ENCODE data around the gene EYA4. TPM values are rescaled to one million over a fixed set of nuclear protein-coding genes. Genes with fewer than 3 reads are reported as not detected.

EYA4 gene
- total RNA-seq, 1 experiment from 2014 or later: not detected

DNA sequence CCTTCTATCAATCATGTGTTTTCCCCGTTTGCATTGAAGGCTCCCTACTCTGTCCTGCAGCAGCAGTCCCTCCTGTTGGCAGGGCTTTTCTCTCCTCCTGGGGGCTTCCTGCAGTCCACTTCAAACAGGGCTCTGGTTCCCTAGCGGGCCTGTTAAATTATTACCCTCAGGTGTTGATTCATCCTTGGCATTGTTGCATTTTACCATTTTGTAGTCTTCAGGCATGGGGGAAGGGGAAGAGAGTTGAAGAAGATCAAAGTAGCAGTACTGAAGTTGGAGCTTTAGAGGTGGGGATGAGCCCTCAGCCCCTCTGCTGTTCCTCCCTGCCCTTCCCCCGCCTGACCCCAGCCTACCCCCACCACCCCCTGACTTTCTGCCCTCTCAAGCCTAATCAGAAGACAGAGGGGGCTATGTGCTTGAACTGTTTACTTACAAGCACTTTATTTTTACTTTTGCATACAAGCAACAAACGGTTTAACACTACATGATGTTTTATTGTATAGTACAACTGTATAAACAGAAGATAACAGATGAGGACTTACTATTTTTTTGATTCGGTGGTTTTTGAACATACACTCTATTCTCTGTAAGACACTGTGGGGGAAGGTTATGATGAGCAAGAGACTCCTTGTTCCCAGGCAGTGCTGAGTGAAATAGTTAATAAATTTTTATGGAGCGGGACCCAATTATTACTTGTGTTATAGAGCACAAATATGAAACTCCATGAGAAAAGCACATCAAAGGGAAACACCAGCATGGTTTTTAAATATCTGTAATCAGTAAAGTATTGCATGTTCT lies 169.7 kb downstream of the EYA4 start:
- POLR2A ChIA-PET: no interaction called here
- CTCF ChIA-PET: no interaction called here
- no peaks in the 10 kb centered on the region for H3K9me3 Mint-ChIP-seq (ENCODE audit: unreplicated experiment)
- intact Hi-C loops (cut with micrococcal nuclease; ENCODE audit: unreplicated experiment): no loop called here
- no peaks in the 10 kb centered on the region for H3K27me3 Mint-ChIP-seq (ENCODE audit: insufficient read depth, unreplicated experiment)
- no peak overlapping the region for H3K4me3 ChIP-seq (ENCODE audit: low read depth, low read length)
- no peaks in the 10 kb centered on the region for H3K36me3 Mint-ChIP-seq (ENCODE audit: insufficient read depth, unreplicated experiment)
- DNase-seq: no peak
- no peaks in the 10 kb centered on the region for H3K27me3 ChIP-seq (replicated peaks; ENCODE audit: control insufficient read depth, insufficient read depth, low read length)
- no peaks in the 10 kb centered on the region for H3K36me3 ChIP-seq (ENCODE audit: control insufficient read depth, insufficient read depth, low read length)
- H3K4me1 Mint-ChIP-seq (ENCODE audit: low read depth, unreplicated experiment): no peaks in the 10 kb centered on the region
- TF ChIP-seq, protein P1, sequence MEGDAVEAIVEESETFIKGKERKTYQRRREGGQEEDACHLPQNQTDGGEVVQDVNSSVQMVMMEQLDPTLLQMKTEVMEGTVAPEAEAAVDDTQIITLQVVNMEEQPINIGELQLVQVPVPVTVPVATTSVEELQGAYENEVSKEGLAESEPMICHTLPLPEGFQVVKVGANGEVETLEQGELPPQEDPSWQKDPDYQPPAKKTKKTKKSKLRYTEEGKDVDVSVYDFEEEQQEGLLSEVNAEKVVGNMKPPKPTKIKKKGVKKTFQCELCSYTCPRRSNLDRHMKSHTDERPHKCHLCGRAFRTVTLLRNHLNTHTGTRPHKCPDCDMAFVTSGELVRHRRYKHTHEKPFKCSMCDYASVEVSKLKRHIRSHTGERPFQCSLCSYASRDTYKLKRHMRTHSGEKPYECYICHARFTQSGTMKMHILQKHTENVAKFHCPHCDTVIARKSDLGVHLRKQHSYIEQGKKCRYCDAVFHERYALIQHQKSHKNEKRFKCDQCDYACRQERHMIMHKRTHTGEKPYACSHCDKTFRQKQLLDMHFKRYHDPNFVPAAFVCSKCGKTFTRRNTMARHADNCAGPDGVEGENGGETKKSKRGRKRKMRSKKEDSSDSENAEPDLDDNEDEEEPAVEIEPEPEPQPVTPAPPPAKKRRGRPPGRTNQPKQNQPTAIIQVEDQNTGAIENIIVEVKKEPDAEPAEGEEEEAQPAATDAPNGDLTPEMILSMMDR (IDR thresholded peaks at IDR 0.05; ENCODE audit: insufficient read depth in 1 of 2, low read depth in 1 of 2, low read length in 1 of 2, severe bottlenecking in 1 of 2, unreplicated experiment in 1 of 2): no peak
- H3K27ac Mint-ChIP-seq (ENCODE audit: unreplicated experiment): no peak overlapping the region
- H3K4me1 ChIP-seq: no peaks in the 10 kb centered on the region
- no peaks in the 10 kb centered on the region for H3K9me3 ChIP-seq
- no TSS peak for BruUV-seq (replicated peaks)
- H3K4me3 Mint-ChIP-seq (ENCODE audit: unreplicated experiment): no peak overlapping the region

DNA sequence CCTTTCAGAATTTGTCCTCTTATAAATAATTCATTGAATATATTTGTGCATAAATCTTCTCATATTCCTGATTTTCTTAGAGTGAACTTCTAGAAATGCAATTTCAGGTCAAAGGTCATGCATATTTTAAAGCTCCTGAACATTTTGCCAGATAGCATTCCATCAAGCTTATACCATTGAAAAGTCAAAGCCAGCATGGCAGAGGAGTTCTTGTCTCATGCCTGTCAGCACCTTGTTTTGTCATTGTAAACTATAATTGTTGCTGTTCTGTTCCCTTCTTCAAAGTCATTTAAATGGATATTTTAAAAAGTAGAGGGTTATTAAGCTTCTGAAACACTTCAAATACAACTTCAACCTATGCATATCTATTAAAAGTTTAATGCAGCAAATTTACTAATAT lies 170.6 kb downstream of the EYA4 start:
- no peaks in the 10 kb centered on the region for H3K27me3 ChIP-seq (replicated peaks; ENCODE audit: control insufficient read depth, insufficient read depth, low read length)
- Mint-ChIP-seq H3K4me3 (ENCODE audit: unreplicated experiment) (no peak overlapping the region), H3K36me3 (ENCODE audit: insufficient read depth, unreplicated experiment) (no peaks in the 10 kb centered on the region), H3K4me1 (ENCODE audit: low read depth, unreplicated experiment) (no peaks in the 10 kb centered on the region), H3K27me3 (ENCODE audit: insufficient read depth, unreplicated experiment) (no peaks in the 10 kb centered on the region), H3K9me3 (ENCODE audit: unreplicated experiment) (no peaks in the 10 kb centered on the region), H3K27ac (ENCODE audit: unreplicated experiment) (no peak overlapping the region)
- TF ChIP-seq, protein P1 (IDR thresholded peaks at IDR 0.05; ENCODE audit: insufficient read depth in 1 of 2, low read depth in 1 of 2, low read length in 1 of 2, severe bottlenecking in 1 of 2, unreplicated experiment in 1 of 2): no peak
- no peak overlapping the region for H3K4me3 ChIP-seq (ENCODE audit: low read depth, low read length)
- no peaks in the 10 kb centered on the region for H3K36me3 ChIP-seq (ENCODE audit: control insufficient read depth, insufficient read depth, low read length)
- no peaks in the 10 kb centered on the region for H3K9me3 ChIP-seq
- H3K4me1 ChIP-seq: no peaks in the 10 kb centered on the region
- BruUV-seq (replicated peaks): no TSS peak
- POLR2A ChIA-PET: no interaction called here
- intact Hi-C loops (cut with micrococcal nuclease; ENCODE audit: unreplicated experiment): no loop called here
- CTCF ChIA-PET: no interaction called here
- no peak for DNase-seq

DNA sequence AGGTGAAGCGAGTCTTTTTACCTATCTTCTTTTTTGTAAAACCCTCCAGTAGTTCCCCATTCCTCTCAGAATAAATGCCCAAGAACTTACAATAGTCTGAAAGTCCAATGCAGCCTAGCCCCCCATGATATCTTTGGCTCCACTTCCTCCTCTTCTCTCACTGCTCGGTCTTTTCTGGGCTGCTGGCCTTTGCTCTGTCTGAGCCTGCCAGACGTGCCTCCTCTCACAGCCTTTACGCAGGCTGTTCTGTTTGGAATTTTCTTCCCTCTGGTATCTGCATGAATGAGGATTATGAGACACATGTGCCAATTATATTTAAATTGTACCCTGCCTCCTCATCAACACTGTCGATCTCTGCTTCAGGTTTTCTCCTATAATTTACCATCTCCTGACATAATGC lies 174.1 kb downstream of the EYA4 start:
- Mint-ChIP-seq H3K36me3 (ENCODE audit: insufficient read depth, unreplicated experiment) (no peaks in the 10 kb centered on the region), H3K4me3 (ENCODE audit: unreplicated experiment) (no peak overlapping the region), H3K9me3 (ENCODE audit: unreplicated experiment) (no peaks in the 10 kb centered on the region), H3K27ac (ENCODE audit: unreplicated experiment) (no peak overlapping the region), H3K4me1 (ENCODE audit: low read depth, unreplicated experiment) (no peaks in the 10 kb centered on the region), H3K27me3 (ENCODE audit: insufficient read depth, unreplicated experiment) (no peaks in the 10 kb centered on the region)
- Histone ChIP-seq H3K36me3 (ENCODE audit: control insufficient read depth, insufficient read depth, low read length) (no peaks in the 10 kb centered on the region), H3K4me3 (ENCODE audit: low read depth, low read length) (no peak overlapping the region), H3K9me3 (no peaks in the 10 kb centered on the region), H3K27me3 (replicated peaks; ENCODE audit: control insufficient read depth, insufficient read depth, low read length) (no peaks in the 10 kb centered on the region), H3K4me1 (no peaks in the 10 kb centered on the region)
- TF ChIP-seq, protein P1 (IDR thresholded peaks at IDR 0.05; ENCODE audit: insufficient read depth in 1 of 2, low read depth in 1 of 2, low read length in 1 of 2, severe bottlenecking in 1 of 2, unreplicated experiment in 1 of 2): no peak
- intact Hi-C loops (cut with micrococcal nuclease; ENCODE audit: unreplicated experiment): no loop called here
- no TSS peak for BruUV-seq (replicated peaks)
- CTCF ChIA-PET: no interaction called here
- POLR2A ChIA-PET: no interaction called here
- DNase-seq: no peak
